Measurements from ENCODE around the gene LRG1. TPM values are rescaled to one million over a fixed set of nuclear protein-coding genes. Genes with fewer than 3 reads are reported as not detected.

LRG1 gene
- total and polyA plus RNA-seq, 2 donors from 2014 or later = 2.2 to 26.4 TPM

DNA sequence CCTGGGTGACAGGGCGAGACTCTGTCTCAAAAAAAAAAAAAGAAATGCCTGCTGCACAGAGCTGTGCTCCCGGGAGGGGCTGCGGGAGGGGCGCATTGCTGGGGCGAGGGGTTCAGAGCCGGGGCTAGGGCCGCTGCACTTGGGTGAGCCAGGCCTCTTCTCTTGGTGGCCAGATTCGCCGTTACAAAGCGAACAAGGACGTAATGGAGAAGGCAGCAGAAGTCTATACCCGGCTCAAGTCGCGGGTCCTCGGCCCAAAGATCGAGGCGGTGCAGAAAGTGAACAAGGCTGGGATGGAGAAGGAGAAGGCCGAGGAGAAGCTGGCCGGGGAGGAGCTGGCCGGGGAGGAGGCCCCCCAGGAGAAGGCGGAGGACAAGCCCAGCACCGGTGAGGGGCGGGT lies 40.5 kb downstream of the LRG1 start:
- TF ChIP-seq, protein P1, sequence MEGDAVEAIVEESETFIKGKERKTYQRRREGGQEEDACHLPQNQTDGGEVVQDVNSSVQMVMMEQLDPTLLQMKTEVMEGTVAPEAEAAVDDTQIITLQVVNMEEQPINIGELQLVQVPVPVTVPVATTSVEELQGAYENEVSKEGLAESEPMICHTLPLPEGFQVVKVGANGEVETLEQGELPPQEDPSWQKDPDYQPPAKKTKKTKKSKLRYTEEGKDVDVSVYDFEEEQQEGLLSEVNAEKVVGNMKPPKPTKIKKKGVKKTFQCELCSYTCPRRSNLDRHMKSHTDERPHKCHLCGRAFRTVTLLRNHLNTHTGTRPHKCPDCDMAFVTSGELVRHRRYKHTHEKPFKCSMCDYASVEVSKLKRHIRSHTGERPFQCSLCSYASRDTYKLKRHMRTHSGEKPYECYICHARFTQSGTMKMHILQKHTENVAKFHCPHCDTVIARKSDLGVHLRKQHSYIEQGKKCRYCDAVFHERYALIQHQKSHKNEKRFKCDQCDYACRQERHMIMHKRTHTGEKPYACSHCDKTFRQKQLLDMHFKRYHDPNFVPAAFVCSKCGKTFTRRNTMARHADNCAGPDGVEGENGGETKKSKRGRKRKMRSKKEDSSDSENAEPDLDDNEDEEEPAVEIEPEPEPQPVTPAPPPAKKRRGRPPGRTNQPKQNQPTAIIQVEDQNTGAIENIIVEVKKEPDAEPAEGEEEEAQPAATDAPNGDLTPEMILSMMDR (IDR thresholded peaks at IDR 0.05; ENCODE audit: borderline replicate concordance, extremely low read depth, insufficient read depth) = no peak
- H3K36me3 ChIP-seq (ENCODE audit: control insufficient read depth in 2 of 3, insufficient read depth in 3 of 3, low read length in 3 of 3) = peaks cover 0 to 14% (median 2%) of the 10 kb centered on the region in 3 donors
- no peak overlapping the region for H3K9ac ChIP-seq (ENCODE audit: low read length in 3 of 3)
- H3K4me3 ChIP-seq (ENCODE audit: low read length in 3 of 3) = no peak overlapping the region
- H3K27ac ChIP-seq (ENCODE audit: low read depth in 2 of 2, low read length in 2 of 2) = no peak overlapping the region
- no peak for DNase-seq
- no peaks in the 10 kb centered on the region for H3K9me3 ChIP-seq (ENCODE audit: control insufficient read depth in 2 of 3, insufficient read depth in 1 of 3, low read length in 3 of 3)
- no peaks in the 10 kb centered on the region for H3K27me3 ChIP-seq (ENCODE audit: control insufficient read depth, insufficient read depth, low read length)
- H3K4me1 ChIP-seq (ENCODE audit: control insufficient read depth in 2 of 3, insufficient read depth in 2 of 3, low read depth in 1 of 3, low read length in 3 of 3) = no peaks in the 10 kb centered on the region
- intact Hi-C loops (cut with DNase I) = no loop called here
- FAIRE-seq = no peak

DNA sequence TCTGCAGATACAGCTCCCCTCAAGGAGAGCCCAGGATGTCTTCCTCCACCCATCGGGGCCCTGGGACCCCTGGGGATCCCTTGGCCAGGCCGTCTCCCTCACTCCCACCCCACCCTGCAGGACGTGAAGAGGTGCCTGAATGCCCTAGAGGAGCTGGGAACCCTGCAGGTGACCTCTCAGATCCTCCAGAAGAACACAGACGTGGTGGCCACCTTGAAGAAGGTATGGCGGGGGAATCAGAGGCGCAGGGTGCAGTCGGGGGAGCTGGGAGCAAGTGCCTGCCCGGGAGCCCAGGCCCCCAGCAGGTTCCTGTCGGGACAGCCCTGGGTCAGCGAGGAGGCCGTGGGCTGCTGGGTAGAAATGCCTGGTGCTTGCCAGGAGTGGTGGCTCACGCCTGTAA lies 41.1 kb downstream of the LRG1 start:
- Histone ChIP-seq H3K4me3 (ENCODE audit: low read length in 3 of 3) (no peak overlapping the region), H3K27me3 (ENCODE audit: control insufficient read depth, insufficient read depth, low read length) (no peaks in the 10 kb centered on the region), H3K27ac (ENCODE audit: low read depth in 2 of 2, low read length in 2 of 2) (no peak overlapping the region), H3K4me1 (ENCODE audit: control insufficient read depth in 2 of 3, insufficient read depth in 2 of 3, low read depth in 1 of 3, low read length in 3 of 3) (no peaks in the 10 kb centered on the region), H3K9me3 (ENCODE audit: control insufficient read depth in 2 of 3, insufficient read depth in 1 of 3, low read length in 3 of 3) (no peaks in the 10 kb centered on the region), H3K36me3 (ENCODE audit: control insufficient read depth in 2 of 3, insufficient read depth in 3 of 3, low read length in 3 of 3) (peaks cover 0 to 14% (median 0%) of the 10 kb centered on the region in 3 donors), H3K9ac (ENCODE audit: low read length in 3 of 3) (no peak overlapping the region)
- TF ChIP-seq, protein P1 (IDR thresholded peaks at IDR 0.05; ENCODE audit: borderline replicate concordance, extremely low read depth, insufficient read depth) = no peak
- FAIRE-seq (no peak), DNase-seq (no peak)
- intact Hi-C loops (cut with DNase I) = no loop called here

DNA sequence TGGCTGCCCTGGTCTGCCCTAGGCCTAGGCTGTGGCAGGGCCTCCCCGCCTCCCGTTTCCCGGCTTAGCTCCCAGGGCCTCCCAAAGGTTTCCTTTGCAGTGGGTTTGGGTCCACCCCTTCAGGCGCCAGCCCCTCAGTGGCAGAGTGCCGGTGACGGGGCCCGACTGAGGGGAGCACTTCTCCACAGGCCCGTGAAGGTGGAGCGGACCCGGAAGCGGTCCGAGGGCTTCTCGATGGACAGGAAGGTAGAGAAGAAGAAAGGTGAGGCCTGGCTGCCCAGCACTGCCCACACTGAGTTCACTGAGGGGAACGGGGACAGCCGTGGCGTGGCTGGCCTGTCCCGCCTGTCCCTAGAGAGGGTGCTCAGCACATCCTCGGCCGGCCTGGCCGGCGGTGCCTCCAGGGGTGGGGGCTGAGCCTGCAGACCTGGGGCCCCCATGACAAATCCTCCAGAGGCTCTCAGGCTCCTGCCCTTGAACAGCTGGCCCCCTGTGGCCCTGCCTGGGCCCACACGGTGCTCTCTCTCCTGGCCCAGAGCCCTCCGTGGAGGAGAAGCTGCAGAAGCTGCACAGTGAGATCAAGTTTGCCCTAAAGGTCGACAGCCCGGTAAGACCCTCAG lies 42.0 kb downstream of the LRG1 start:
- Histone ChIP-seq H3K27me3 (ENCODE audit: control insufficient read depth, insufficient read depth, low read length) (no peaks in the 10 kb centered on the region), H3K9me3 (ENCODE audit: control insufficient read depth in 2 of 3, insufficient read depth in 1 of 3, low read length in 3 of 3) (no peaks in the 10 kb centered on the region), H3K9ac (ENCODE audit: low read length in 3 of 3) (no peak overlapping the region), H3K4me1 (ENCODE audit: control insufficient read depth in 2 of 3, insufficient read depth in 2 of 3, low read depth in 1 of 3, low read length in 3 of 3) (no peaks in the 10 kb centered on the region), H3K36me3 (ENCODE audit: control insufficient read depth in 2 of 3, insufficient read depth in 3 of 3, low read length in 3 of 3) (peaks cover 0 to 17% (median 3%) of the 10 kb centered on the region in 3 donors), H3K27ac (ENCODE audit: low read depth in 2 of 2, low read length in 2 of 2) (no peak overlapping the region), H3K4me3 (ENCODE audit: low read length in 3 of 3) (no peak overlapping the region)
- TF ChIP-seq, protein P1 (IDR thresholded peaks at IDR 0.05; ENCODE audit: borderline replicate concordance, extremely low read depth, insufficient read depth) = no peak
- intact Hi-C loops (cut with DNase I) = no loop called here
- DNase-seq (no peak), FAIRE-seq (no peak)

DNA sequence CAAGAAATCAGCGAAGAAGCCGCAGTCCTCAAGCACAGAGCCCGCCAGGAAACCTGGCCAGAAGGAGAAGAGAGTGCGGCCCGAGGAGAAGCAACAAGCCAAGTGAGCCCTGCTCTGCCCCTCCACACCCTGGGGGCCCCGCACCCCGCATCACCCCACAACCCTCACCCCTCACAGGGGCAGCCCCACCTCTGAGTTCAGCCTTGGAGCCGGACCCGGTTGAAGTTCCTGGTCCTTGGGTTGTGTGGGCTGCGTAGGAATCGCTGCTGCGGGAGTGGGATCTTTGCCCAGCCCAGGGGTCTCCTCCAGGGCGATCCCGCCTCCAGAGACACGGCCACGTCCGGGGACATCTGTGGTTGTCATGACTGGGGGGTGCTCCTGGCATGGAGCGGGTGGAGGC lies 43.5 kb downstream of the LRG1 start:
- intact Hi-C loops (cut with DNase I) = no loop called here

More for the DNA sequence above, 43.5 kb downstream of the LRG1 start:
- H3K4me1 ChIP-seq (ENCODE audit: control insufficient read depth in 2 of 3, insufficient read depth in 2 of 3, low read depth in 1 of 3, low read length in 3 of 3) = peaks cover 0 to 3% (median 0%) of the 10 kb centered on the region in 3 donors
- FAIRE-seq (no peak), DNase-seq (no peak)
- H3K9ac ChIP-seq (ENCODE audit: low read length in 3 of 3) = no peak overlapping the region
- H3K27ac ChIP-seq (ENCODE audit: low read depth in 2 of 2, low read length in 2 of 2) = no peak overlapping the region
- H3K9me3 ChIP-seq (ENCODE audit: control insufficient read depth in 2 of 3, insufficient read depth in 1 of 3, low read length in 3 of 3) = peaks cover 0 to 3% (median 0%) of the 10 kb centered on the region in 3 donors
- no peaks in the 10 kb centered on the region for H3K27me3 ChIP-seq (ENCODE audit: control insufficient read depth, insufficient read depth, low read length)
- no peak overlapping the region for H3K4me3 ChIP-seq (ENCODE audit: low read length in 3 of 3)
- TF ChIP-seq, protein P1 (IDR thresholded peaks at IDR 0.05; ENCODE audit: borderline replicate concordance, extremely low read depth, insufficient read depth) = no peak
- peaks cover 5 to 22% (median 13%) of the 10 kb centered on the region in 3 donors for H3K36me3 ChIP-seq (ENCODE audit: control insufficient read depth in 2 of 3, insufficient read depth in 3 of 3, low read length in 3 of 3)

Data from kidney (tissue), 14 donors.